GM19397 (cell line): ENCODE data around the gene UBAC2.
A peak's percentile ranks its signal among the peaks of the same experiment; 100 is the strongest.

Experiments
- ATAC-seq: cut with Tn5 transposase; IDR thresholded peaks from one replicate; pipeline ENCODE4 v1.9.1; 2021; ENCODE audit warnings: mild to moderate bottlenecking, moderate library complexity; ENCODE audit not compliant: unreplicated experiment

UBAC2 gene

DNA sequence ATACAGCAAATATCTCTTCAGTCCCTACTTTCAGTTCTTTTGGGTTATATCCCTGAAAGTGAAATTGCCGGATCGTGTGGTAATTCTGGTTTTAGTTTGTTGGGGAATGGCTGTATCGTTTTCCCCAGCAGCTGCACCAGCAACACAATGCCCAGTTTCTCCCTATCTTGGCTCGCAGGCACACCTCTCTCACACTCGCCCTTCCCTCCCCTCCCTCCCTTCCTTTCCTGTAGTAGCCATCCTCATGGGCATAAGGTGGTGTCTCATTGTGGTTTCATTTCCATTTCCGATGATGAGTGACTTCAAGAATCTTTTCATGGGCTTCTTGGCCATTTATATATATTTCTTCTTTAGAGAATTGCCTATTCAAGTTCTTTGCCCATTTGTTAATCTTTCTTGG is 66.2 kb downstream of the UBAC2 start:
- no peak for ATAC-seq

GRCh38 chr13:99267927-99268326 is 67.3 kb downstream of the UBAC2 start:
- ATAC-seq = no peak

DNA sequence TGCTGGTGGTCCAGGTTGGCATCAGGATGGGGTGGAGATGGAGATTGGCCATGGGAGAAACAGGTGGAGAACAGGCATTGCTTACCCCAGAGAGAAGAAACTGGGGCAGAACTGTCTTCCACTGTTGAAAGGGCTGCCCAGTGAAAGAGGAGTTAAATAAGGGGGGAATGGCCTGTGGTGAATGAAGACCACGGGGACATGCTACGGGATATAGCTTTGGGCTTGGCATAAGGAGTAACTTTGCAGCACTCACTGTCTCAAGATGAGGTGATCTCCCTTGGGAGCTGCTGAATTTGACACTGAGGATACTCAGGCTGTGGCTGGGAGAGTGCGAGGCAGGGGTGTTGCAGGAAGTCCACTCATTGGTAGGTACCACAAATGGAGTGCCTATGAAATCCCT is 68.2 kb downstream of the UBAC2 start:
- ATAC-seq = no peak

GRCh38 chr13:99269627-99270241 is 69.1 kb downstream of the UBAC2 start:
- ATAC-seq = no peak

- ATAC-seq = no peak
Observed at GRCh38 chr13:99270518-99270917, 69.9 kb downstream of the UBAC2 start.

- no peak for ATAC-seq
Observed at GRCh38 chr13:99271249-99271648, 70.6 kb downstream of the UBAC2 start.

- ATAC-seq = no peak
Observed at GRCh38 chr13:99272481-99272880, 71.8 kb downstream of the UBAC2 start.

DNA sequence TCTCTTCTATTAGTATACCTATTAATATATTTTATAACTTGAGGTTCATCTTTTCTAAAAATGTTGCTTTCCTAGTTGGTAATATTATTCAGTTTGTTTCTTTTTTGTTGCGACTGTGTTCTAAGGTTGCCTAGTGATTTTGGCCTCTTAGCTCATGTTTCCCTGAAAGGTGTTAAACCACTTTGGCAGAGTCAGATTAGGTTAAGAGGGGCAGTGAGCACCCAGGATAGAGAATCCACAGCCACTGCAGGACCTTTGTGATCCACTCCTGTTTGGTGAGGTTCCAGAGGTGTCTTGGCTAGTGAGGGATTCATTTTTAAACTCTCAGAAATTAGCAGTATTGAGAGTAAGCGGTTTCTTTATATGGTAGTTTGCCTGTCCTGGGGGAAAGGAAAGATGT is 72.5 kb downstream of the UBAC2 start:
- no peak for ATAC-seq

DNA sequence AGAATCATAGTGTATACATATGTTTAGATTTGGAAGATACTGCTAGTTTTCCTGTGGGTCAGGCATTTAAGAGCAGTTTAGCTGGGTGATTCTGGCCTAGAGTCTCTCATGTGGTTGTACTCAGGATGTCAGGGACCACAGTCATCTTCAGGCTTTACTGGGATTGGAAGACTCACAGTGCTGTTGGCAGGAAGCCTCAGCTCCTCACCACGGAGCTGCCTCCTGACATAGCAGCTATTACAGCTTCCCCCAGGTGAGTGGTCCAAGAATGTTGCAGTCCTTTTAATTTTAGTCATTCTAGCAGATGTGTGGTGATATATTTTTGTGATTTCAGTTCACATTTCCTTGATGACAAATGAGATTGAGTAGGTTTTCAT is 74.4 kb downstream of the UBAC2 start:
- no peak for ATAC-seq

DNA sequence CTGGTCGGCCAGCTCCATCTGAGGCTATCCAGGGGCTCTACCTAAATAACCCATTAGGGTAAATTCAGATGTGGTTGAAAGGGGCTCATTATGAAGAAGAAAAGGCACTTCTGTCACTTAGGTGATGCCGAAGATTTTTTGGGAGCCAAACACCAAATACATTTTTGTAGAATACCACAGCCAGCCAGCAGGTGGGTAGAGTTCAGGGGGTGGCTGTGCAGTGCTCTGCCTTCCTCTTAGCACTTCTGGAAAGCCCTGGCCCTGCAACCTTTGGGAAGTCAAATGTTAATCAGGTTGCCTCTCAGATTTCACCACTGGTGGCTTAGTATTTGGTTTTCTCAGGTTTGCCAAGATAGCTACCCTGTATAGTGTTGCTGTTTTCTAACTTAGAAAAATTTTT is 76.1 kb downstream of the UBAC2 start:
- no peak for ATAC-seq

GRCh38 chr13:99277629-99278028 is 77.0 kb downstream of the UBAC2 start:
- ATAC-seq = no peak

GRCh38 chr13:99278200-99278599 is 77.5 kb downstream of the UBAC2 start:
- no peak for ATAC-seq

DNA sequence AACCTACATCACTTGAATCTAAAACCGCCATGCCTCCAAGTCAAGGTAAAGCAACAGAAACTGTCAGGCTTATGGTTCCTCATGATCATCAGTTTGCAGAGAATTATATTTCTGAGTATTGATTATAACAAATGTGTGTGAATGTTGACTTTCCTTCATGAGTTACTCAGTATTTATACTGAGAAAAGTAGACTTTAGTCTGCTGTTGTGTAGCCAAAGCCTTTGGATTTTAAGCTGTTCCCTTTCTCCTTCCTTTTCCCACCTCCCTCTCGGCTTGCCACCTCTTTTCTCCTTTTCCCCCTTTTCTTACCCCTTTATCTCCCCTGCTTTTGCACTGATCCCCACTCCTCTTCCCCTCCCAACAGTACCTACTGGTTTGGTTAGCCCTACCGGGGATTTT is 78.2 kb downstream of the UBAC2 start:
- no peak for ATAC-seq

DNA sequence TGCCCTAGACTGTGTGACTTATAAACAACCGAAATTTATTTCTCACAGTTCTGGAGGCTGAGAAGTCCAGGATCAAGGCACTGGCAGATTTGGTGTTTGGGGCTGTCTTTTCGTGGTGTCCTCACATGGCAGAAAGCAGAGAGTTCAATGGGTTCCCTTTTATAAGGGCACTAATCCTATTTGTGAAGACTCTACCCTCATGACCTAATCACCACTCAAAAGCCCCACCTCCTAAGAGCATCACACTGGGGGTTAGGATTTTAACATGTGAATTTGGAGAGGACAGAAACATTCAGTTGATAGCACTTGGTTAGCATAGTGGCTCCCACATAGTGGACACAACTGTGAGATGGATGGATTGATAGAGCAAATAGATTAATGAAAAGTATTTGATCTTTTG is 79.0 kb downstream of the UBAC2 start:
- no peak for ATAC-seq

DNA sequence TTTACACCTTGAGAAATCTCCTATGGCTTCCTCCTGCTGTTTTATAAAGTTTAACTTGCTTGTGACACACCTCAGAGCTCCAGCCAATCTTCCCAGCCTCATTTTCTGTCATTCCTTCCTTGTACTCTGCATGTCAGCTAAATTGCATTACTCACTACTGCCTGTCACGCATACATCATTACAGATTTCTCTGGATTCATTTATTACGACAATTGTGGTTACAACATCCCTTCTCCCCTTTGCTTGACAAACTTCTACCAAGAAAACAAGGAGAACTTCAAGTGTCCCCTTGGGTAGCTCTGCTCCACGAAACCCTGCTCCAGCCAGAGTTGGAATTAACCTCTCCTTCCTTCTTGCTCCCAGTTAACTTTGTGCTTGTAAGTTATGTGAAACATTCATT is 79.5 kb downstream of the UBAC2 start:
- ATAC-seq = no peak

DNA sequence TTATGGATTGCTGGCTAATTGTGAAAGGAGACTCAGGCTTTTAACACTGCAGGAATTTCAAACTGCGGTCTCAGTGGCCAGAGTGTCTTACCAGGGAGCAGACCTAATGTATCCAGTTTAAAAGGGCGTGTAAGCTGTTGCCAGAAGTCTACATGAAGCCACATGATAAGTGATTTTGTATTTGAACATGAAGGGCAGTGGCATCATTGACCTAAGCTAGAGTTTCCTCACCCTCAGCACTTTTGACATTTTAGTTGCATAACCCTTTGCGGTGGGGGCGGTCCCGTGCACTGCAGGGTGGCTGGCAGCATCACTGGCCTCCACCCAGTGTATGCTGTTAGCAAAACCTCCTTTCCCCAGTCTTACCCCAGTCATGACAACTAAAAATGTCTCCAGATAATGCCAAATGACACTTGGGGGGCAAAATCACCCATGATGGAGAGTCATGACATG is 81.2 kb downstream of the UBAC2 start:
- peak; percentile 83 for ATAC-seq

- ATAC-seq = peak; percentile 60
Observed at GRCh38 chr13:99282264-99283231, 81.9 kb downstream of the UBAC2 start.

GRCh38 chr13:99285432-99286182 is 85.0 kb downstream of the UBAC2 start:
- no peak for ATAC-seq

DNA sequence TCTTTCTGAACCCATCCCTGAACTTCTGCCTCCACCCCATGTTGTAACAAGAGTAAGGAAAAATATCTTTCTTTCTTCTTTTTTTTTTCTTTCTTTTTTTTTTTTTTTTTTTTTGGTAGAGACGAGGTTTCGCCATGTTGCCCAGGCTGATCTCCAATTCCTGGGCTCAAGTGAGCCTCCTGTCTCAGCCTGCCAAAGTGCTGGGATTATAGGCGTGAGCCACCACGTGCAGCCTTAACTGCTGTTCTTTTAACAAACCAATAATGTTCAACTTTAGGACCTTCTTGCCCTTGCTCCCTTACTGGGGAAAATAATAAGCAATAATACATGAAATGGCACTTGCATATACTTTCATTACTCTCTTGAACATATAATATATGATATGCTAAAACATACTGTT is 86.9 kb downstream of the UBAC2 start:
- ATAC-seq = no peak

- ATAC-seq = peak; percentile 87
Observed at GRCh38 chr13:99288089-99288488, 87.4 kb downstream of the UBAC2 start.

GRCh38 chr13:99289271-99289670 is 88.6 kb downstream of the UBAC2 start:
- ATAC-seq = no peak
